ENCODE data around the gene ALDH1A2. TPM values are rescaled to one million over a fixed set of nuclear protein-coding genes. Genes with fewer than 3 reads are reported as not detected.
A peak's percentile ranks its signal among the peaks of the same experiment; 100 is the strongest.

ALDH1A2 gene
- total RNA-seq, 4 donors from 2014 or later = 8.0 to 24.3 (median 13.9) TPM

DNA sequence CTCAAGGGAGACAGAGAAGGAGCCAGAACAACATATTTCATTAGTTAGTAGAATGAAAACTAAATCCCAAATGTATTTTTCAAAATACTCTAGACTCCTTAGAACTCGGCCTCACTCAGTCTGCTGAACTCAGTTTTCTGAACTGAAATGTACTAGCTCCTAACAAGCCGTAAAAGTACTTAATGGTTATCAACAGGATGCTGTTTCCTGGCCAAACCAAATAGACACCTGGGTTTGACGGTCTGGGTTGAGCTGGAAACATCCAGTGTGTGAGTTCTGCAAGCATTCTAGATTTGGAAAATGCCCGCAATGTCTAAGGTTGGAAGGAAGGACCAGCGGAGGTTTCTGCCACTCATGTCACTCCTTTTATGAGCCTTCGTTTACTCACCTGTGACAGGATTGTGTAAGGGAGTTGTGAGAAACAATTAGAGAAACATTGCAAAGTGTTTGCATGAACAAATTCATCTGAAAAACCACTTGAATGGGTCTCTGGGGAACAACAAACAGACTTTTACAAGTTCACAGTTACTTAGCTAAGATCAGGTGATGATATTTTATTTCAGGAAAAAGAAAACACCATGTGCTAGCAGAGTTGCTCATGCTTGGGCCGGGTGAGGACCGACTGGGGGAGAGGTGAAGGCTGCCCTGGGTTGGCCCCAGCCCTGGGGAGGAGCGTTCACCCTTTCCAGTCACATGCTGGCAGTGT, 151.0 kb downstream of the ALDH1A2 start:
- WGBS, 2 donors = 61 to 69% methylated on average over 9 of the region's 9 CpGs

DNA sequence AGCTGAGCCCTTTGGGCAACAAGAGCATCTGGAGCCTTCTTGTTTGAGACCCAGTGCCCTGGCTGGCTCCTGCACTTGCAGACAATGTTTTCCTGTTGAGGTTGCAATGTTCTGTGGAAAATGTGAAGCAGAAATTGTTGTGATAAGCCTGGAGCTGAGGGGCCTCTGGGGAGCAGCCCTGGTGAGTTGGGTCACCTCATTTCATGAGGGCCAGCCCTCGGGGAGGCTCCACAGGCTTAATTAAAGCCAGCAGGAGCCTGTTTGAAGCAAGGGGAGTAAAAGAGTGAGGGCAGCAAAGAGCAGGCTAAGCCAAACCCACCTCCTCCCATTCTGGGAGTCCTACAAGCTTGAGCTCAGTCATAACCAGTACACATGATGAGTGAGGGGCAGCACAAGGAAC, 154.3 kb downstream of the ALDH1A2 start:
- TF ChIP-seq POLR2A (IDR thresholded peaks at IDR 0.05) (no peak), EP300 (IDR thresholded peaks at IDR 0.05) (no peak)
- TF ChIP-seq, protein P1, sequence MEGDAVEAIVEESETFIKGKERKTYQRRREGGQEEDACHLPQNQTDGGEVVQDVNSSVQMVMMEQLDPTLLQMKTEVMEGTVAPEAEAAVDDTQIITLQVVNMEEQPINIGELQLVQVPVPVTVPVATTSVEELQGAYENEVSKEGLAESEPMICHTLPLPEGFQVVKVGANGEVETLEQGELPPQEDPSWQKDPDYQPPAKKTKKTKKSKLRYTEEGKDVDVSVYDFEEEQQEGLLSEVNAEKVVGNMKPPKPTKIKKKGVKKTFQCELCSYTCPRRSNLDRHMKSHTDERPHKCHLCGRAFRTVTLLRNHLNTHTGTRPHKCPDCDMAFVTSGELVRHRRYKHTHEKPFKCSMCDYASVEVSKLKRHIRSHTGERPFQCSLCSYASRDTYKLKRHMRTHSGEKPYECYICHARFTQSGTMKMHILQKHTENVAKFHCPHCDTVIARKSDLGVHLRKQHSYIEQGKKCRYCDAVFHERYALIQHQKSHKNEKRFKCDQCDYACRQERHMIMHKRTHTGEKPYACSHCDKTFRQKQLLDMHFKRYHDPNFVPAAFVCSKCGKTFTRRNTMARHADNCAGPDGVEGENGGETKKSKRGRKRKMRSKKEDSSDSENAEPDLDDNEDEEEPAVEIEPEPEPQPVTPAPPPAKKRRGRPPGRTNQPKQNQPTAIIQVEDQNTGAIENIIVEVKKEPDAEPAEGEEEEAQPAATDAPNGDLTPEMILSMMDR (IDR thresholded peaks at IDR 0.05) = no peak
- Histone ChIP-seq H3K4me1 (peaks cover 0 to 4% (median 0%) of the 10 kb centered on the region in 4 donors), H3K27ac (no peak overlapping the region), H3K27me3 (peaks cover 0 to 3% of the 10 kb centered on the region in 2 donors), H3K36me3 (no peaks in the 10 kb centered on the region), H3K4me3 (no peak overlapping the region), H3K9me3 (no peaks in the 10 kb centered on the region)
- DNase-seq (ENCODE audit: low spot score in 2 of 2) = no peak
- WGBS, 2 donors = 14 to 17% methylated on average over 1 of the region's 1 CpG

More for the DNA sequence above, 151.0 kb downstream of the ALDH1A2 start:
- no peak for DNase-seq (ENCODE audit: low spot score in 2 of 2)
- no peak overlapping the region for H3K4me3 ChIP-seq
- H3K27me3 ChIP-seq = no peaks in the 10 kb centered on the region
- H3K9me3 ChIP-seq = no peaks in the 10 kb centered on the region
- TF ChIP-seq EP300 (IDR thresholded peaks at IDR 0.05) = peak in 1 of 2 donors; percentile 4
- TF ChIP-seq, protein P1 (IDR thresholded peaks at IDR 0.05) = no peak
- peaks cover 0 to 4% (median 0%) of the 10 kb centered on the region in 4 donors for H3K4me1 ChIP-seq
- H3K27ac ChIP-seq = no peak overlapping the region
- H3K36me3 ChIP-seq = no peaks in the 10 kb centered on the region

DNA sequence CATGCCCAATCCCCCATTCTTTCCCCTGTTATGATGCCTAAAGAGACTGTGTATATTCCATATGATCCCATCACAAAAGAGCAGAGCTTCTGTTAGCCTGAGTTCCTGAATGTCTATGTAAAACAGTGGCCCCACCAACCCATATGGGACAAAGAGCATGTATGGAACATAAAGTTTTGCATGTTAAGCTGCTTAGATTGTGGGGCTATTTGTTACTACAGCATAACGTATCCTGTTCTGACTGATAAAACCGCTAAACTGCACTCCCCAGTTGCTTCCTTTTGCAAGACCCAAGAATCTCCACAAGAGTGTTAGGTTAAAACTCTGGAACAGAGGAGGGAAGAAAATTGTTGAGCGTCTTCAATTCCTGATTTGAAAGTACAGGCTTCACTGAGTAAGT, 154.8 kb downstream of the ALDH1A2 start:
- Histone ChIP-seq H3K4me3 (no peak overlapping the region), H3K9me3 (no peaks in the 10 kb centered on the region), H3K36me3 (no peaks in the 10 kb centered on the region), H3K27me3 (peaks cover 0 to 3% of the 10 kb centered on the region in 2 donors), H3K27ac (no peak overlapping the region), H3K4me1 (peaks cover 0 to 4% (median 0%) of the 10 kb centered on the region in 4 donors)
- WGBS, 2 donors = 94 to 96% methylated on average over 3 of the region's 3 CpGs
- TF ChIP-seq, protein P1 (IDR thresholded peaks at IDR 0.05) = no peak
- TF ChIP-seq POLR2A (IDR thresholded peaks at IDR 0.05) = no peak
- no peak for TF ChIP-seq EP300 (IDR thresholded peaks at IDR 0.05)
- no peak for DNase-seq (ENCODE audit: low spot score in 2 of 2)

GRCh38 chr15:57909388-57909787, 156.1 kb downstream of the ALDH1A2 start:
- Histone ChIP-seq H3K36me3 (no peaks in the 10 kb centered on the region), H3K27me3 (peaks cover 0 to 3% of the 10 kb centered on the region in 2 donors), H3K4me1 (peaks cover 0 to 4% (median 0%) of the 10 kb centered on the region in 4 donors), H3K9me3 (no peaks in the 10 kb centered on the region), H3K27ac (no peak overlapping the region), H3K4me3 (no peak overlapping the region)
- no peak for DNase-seq (ENCODE audit: low spot score in 2 of 2)
- TF ChIP-seq POLR2A (IDR thresholded peaks at IDR 0.05) (no peak), EP300 (IDR thresholded peaks at IDR 0.05) (no peak)
- TF ChIP-seq, protein P1 (IDR thresholded peaks at IDR 0.05) = no peak
- WGBS, 2 donors = 52 to 61% methylated on average over 2 of the region's 2 CpGs

GRCh38 chr15:57903626-57904025, 161.9 kb downstream of the ALDH1A2 start:
- Histone ChIP-seq H3K9me3 (peaks cover 0 to 3% (median 0%) of the 10 kb centered on the region in 4 donors), H3K27ac (no peak overlapping the region), H3K4me1 (no peaks in the 10 kb centered on the region), H3K36me3 (no peaks in the 10 kb centered on the region), H3K27me3 (peaks cover 0 to 8% of the 10 kb centered on the region in 2 donors), H3K4me3 (no peak overlapping the region)
- TF ChIP-seq, protein P1 (IDR thresholded peaks at IDR 0.05) = no peak
- TF ChIP-seq EP300 (IDR thresholded peaks at IDR 0.05) = no peak
- no peak for TF ChIP-seq POLR2A (IDR thresholded peaks at IDR 0.05)
- 22 to 41% methylated on average over 1 of the region's 1 CpG for WGBS, 2 donors
- DNase-seq (ENCODE audit: low spot score in 2 of 2) = no peak

Data from tibial nerve (tissue), 4 donors.